ENCODE results near the gene EIF4B. TPM values are rescaled to one million over a fixed set of nuclear protein-coding genes. Genes with fewer than 3 reads are reported as not detected.

EIF4B gene
- total RNA-seq, 1 donor from 2014 or later: 833 TPM

DNA sequence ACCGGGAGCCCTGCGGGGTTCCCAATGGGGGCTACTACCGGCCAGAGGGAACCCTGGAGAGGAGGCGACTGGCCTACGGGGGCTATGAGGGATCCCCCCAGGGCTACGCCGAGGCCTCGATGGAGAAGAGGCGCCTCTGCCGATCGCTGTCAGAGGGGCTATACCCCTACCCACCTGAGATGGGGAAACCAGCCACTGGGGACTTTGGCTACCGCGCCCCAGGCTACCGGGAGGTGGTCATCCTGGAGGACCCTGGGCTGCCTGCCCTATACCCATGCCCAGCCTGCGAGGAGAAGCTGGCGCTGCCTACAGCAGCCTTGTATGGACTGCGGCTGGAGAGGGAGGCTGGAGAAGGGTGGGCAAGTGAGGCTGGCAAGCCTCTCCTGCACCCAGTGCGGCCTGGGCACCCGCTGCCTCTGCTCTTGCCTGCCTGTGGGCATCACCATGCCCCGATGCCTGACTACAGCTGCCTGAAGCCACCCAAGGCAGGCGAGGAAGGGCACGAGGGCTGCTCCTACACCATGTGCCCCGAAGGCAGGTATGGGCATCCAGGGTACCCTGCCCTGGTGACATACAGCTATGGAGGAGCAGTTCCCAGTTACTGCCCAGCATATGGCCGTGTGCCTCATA lies 53.3 kb downstream of the EIF4B start:
- no peaks in the 10 kb centered on the region for H3F3A ChIP-seq (ENCODE audit: low read depth)
- H3K9me3 ChIP-seq (ENCODE audit: low read depth): no peaks in the 10 kb centered on the region
- Mint-ChIP-seq H3K4me3 (no peak overlapping the region), H3K36me3 (no peaks in the 10 kb centered on the region), H3K27ac (no peak overlapping the region), H3K9me3 (no peaks in the 10 kb centered on the region), H3K4me1 (peaks cover 7% of the 10 kb centered on the region), H3K27me3 (ENCODE audit: insufficient read depth, low read depth) (peaks cover 14% of the 10 kb centered on the region)
- DNase-seq (ENCODE audit: low spot score): no peak
- no peaks in the 10 kb centered on the region for H4K20me1 ChIP-seq (ENCODE audit: low read depth)
- no peaks in the 10 kb centered on the region for H3K4me1 ChIP-seq
- H3K9ac ChIP-seq: no peak overlapping the region
- H2AFZ ChIP-seq (replicated peaks): no peak overlapping the region
- no peaks in the 10 kb centered on the region for H3K36me3 ChIP-seq
- no peak overlapping the region for H3K27ac ChIP-seq
- no peaks in the 10 kb centered on the region for H3K79me2 ChIP-seq (ENCODE audit: low read depth)
- H3K4me2 ChIP-seq: no peak overlapping the region
- H3K27me3 ChIP-seq: peaks cover 11% of the 10 kb centered on the region
- no peak for TF ChIP-seq EZH2 (IDR thresholded peaks at IDR 0.05)
- no peak for TF ChIP-seq EZH2phosphoT487 (IDR thresholded peaks at IDR 0.05)
- TF ChIP-seq, protein P1, sequence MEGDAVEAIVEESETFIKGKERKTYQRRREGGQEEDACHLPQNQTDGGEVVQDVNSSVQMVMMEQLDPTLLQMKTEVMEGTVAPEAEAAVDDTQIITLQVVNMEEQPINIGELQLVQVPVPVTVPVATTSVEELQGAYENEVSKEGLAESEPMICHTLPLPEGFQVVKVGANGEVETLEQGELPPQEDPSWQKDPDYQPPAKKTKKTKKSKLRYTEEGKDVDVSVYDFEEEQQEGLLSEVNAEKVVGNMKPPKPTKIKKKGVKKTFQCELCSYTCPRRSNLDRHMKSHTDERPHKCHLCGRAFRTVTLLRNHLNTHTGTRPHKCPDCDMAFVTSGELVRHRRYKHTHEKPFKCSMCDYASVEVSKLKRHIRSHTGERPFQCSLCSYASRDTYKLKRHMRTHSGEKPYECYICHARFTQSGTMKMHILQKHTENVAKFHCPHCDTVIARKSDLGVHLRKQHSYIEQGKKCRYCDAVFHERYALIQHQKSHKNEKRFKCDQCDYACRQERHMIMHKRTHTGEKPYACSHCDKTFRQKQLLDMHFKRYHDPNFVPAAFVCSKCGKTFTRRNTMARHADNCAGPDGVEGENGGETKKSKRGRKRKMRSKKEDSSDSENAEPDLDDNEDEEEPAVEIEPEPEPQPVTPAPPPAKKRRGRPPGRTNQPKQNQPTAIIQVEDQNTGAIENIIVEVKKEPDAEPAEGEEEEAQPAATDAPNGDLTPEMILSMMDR (IDR thresholded peaks at IDR 0.05): no peak
- H3K4me3 ChIP-seq: no peak overlapping the region

GRCh38 chr12:53060064-53060720 lies 53.9 kb downstream of the EIF4B start:
- TF ChIP-seq, protein P1 (IDR thresholded peaks at IDR 0.05): no peak
- no peak for TF ChIP-seq EZH2phosphoT487 (IDR thresholded peaks at IDR 0.05)
- no peak for TF ChIP-seq EZH2 (IDR thresholded peaks at IDR 0.05)
- no peaks in the 10 kb centered on the region for H4K20me1 ChIP-seq (ENCODE audit: low read depth)
- H3K4me3 Mint-ChIP-seq: no peak overlapping the region
- peaks cover 5% of the 10 kb centered on the region for H3K4me1 Mint-ChIP-seq
- H3K9me3 Mint-ChIP-seq: no peaks in the 10 kb centered on the region
- H3K4me2 ChIP-seq: no peak overlapping the region
- no peak overlapping the region for H3K4me3 ChIP-seq
- H3K36me3 ChIP-seq: no peaks in the 10 kb centered on the region
- no peak overlapping the region for H3K27ac ChIP-seq
- H3K4me1 ChIP-seq: no peaks in the 10 kb centered on the region
- no peaks in the 10 kb centered on the region for H3K9me3 ChIP-seq (ENCODE audit: low read depth)
- DNase-seq (ENCODE audit: low spot score): no peak
- H3K27me3 Mint-ChIP-seq (ENCODE audit: insufficient read depth, low read depth): peaks cover 10% of the 10 kb centered on the region
- no peak overlapping the region for H2AFZ ChIP-seq (replicated peaks)
- peak overlapping the region; percentile 94 for H3K27ac Mint-ChIP-seq
- H3K79me2 ChIP-seq (ENCODE audit: low read depth): no peaks in the 10 kb centered on the region
- H3F3A ChIP-seq (ENCODE audit: low read depth): no peaks in the 10 kb centered on the region
- H3K27me3 ChIP-seq: peaks cover 9% of the 10 kb centered on the region
- H3K36me3 Mint-ChIP-seq: no peaks in the 10 kb centered on the region
- H3K9ac ChIP-seq: no peak overlapping the region

- no peaks in the 10 kb centered on the region for H4K20me1 ChIP-seq (ENCODE audit: low read depth)
- Mint-ChIP-seq H3K27me3 (ENCODE audit: insufficient read depth, low read depth) (peaks cover 9% of the 10 kb centered on the region), H3K4me3 (no peak overlapping the region)
Measured at GRCh38 chr12:53060721-53061276, 54.5 kb downstream of the EIF4B start.

More at GRCh38 chr12:53060721-53061276, 54.5 kb downstream of the EIF4B start:
- H3K27me3 ChIP-seq: peaks cover 3% of the 10 kb centered on the region
- H3K79me2 ChIP-seq (ENCODE audit: low read depth): no peaks in the 10 kb centered on the region
- Mint-ChIP-seq H3K9me3 (no peaks in the 10 kb centered on the region), H3K36me3 (no peaks in the 10 kb centered on the region), H3K4me1 (peaks cover 5% of the 10 kb centered on the region), H3K27ac (no peak overlapping the region)
- DNase-seq (ENCODE audit: low spot score): no peak
- no peak overlapping the region for H3K4me2 ChIP-seq
- TF ChIP-seq, protein P1 (IDR thresholded peaks at IDR 0.05): no peak
- TF ChIP-seq EZH2 (IDR thresholded peaks at IDR 0.05) (no peak), EZH2phosphoT487 (IDR thresholded peaks at IDR 0.05) (no peak)
- no peak overlapping the region for H3K4me3 ChIP-seq
- H3K27ac ChIP-seq: no peak overlapping the region
- H3K36me3 ChIP-seq: no peaks in the 10 kb centered on the region
- no peaks in the 10 kb centered on the region for H3F3A ChIP-seq (ENCODE audit: low read depth)
- H2AFZ ChIP-seq (replicated peaks): no peak overlapping the region
- H3K9me3 ChIP-seq (ENCODE audit: low read depth): no peaks in the 10 kb centered on the region
- no peak overlapping the region for H3K9ac ChIP-seq
- no peaks in the 10 kb centered on the region for H3K4me1 ChIP-seq

Measured in neural progenitor cell (in vitro differentiated cells).